Mucosa of stomach (tissue), 1 donor: ENCODE measurements around the gene ANKRD11.
"Not testable (repeated sequence)": the region's sequence is repeated elsewhere in the genome, so short reads cannot be mapped to it uniquely, and the experiment has no call there.

Experiments used
- H3K27me3 ChIP-seq: one replicate; pipeline ENCODE4 v1.7.0; 2013; ENCODE audit warnings: mild to moderate bottlenecking, low read length; ENCODE audit not compliant: control insufficient read depth, insufficient read depth
- H3K36me3 ChIP-seq: one replicate; pipeline ENCODE4 v1.7.0; 2013; ENCODE audit warnings: low read length; ENCODE audit not compliant: control insufficient read depth, insufficient read depth
- H3K4me1 ChIP-seq: one replicate; pipeline ENCODE4 v1.7.0; 2013; ENCODE audit warnings: mild to moderate bottlenecking, low read length; ENCODE audit not compliant: control insufficient read depth, insufficient read depth
- H3K4me3 ChIP-seq: one replicate; pipeline ENCODE4 v1.7.0; 2013; ENCODE audit warnings: low read length
- H3K9ac ChIP-seq: one replicate; pipeline ENCODE4 v1.7.0; 2013; ENCODE audit warnings: mild to moderate bottlenecking, low read length, moderate library complexity
- H3K9me3 ChIP-seq: one replicate; pipeline ENCODE4 v1.7.0; 2013; ENCODE audit warnings: mild to moderate bottlenecking, low read length, moderate library complexity; ENCODE audit not compliant: control insufficient read depth
- donor health status: Pancreatic carcinoma.

ANKRD11 gene

GRCh38 chr16:89401641-89402445 lies 88.5 kb downstream of the ANKRD11 start:
- no peaks in the 10 kb centered on the region for H3K9me3 ChIP-seq
- no peaks in the 10 kb centered on the region for H3K36me3 ChIP-seq
- H3K4me3 ChIP-seq, result no peak overlapping the region
- H3K4me1 ChIP-seq, result peaks cover 13% of the 10 kb centered on the region
- H3K27me3 ChIP-seq, result no peaks in the 10 kb centered on the region
- H3K9ac ChIP-seq, result no peak overlapping the region

- H3K9ac ChIP-seq, result no peak overlapping the region
- no peaks in the 10 kb centered on the region for H3K27me3 ChIP-seq
- H3K36me3 ChIP-seq, result no peaks in the 10 kb centered on the region
- no peak overlapping the region for H3K4me3 ChIP-seq
- no peaks in the 10 kb centered on the region for H3K9me3 ChIP-seq
- peaks cover 13% of the 10 kb centered on the region for H3K4me1 ChIP-seq
These were observed 89.2 kb downstream of the ANKRD11 start for GRCh38 chr16:89401205-89401604.

GRCh38 chr16:89400740-89401139 lies 89.6 kb downstream of the ANKRD11 start:
- H3K4me1 ChIP-seq, result peaks cover 9% of the 10 kb centered on the region

GRCh38 chr16:89398924-89399323 lies 91.4 kb downstream of the ANKRD11 start:
- Histone ChIP-seq H3K36me3 (no peaks in the 10 kb centered on the region), H3K9me3 (no peaks in the 10 kb centered on the region), H3K9ac (no peak overlapping the region), H3K4me1 (peaks cover 14% of the 10 kb centered on the region), H3K4me3 (no peak overlapping the region), H3K27me3 (no peaks in the 10 kb centered on the region)

More at GRCh38 chr16:89400740-89401139, 89.6 kb downstream of the ANKRD11 start:
- Histone ChIP-seq H3K9ac (no peak overlapping the region), H3K27me3 (no peaks in the 10 kb centered on the region), H3K9me3 (no peaks in the 10 kb centered on the region), H3K4me3 (no peak overlapping the region), H3K36me3 (no peaks in the 10 kb centered on the region)

GRCh38 chr16:89397331-89397861 lies 93.0 kb downstream of the ANKRD11 start:
- Histone ChIP-seq H3K9me3 (no peaks in the 10 kb centered on the region), H3K9ac (no peak overlapping the region), H3K36me3 (no peaks in the 10 kb centered on the region), H3K4me3 (no peak overlapping the region), H3K4me1 (peaks cover 18% of the 10 kb centered on the region), H3K27me3 (no peaks in the 10 kb centered on the region)

- Histone ChIP-seq H3K9ac (no peak overlapping the region), H3K4me3 (no peak overlapping the region), H3K36me3 (no peaks in the 10 kb centered on the region), H3K9me3 (no peaks in the 10 kb centered on the region), H3K4me1 (peaks cover 18% of the 10 kb centered on the region), H3K27me3 (no peaks in the 10 kb centered on the region)
These were observed 94.2 kb downstream of the ANKRD11 start for GRCh38 chr16:89396156-89396555.

- Histone ChIP-seq H3K27me3 (no peaks in the 10 kb centered on the region), H3K9ac (no peak overlapping the region), H3K4me3 (no peak overlapping the region), H3K4me1 (peaks cover 18% of the 10 kb centered on the region), H3K9me3 (no peaks in the 10 kb centered on the region), H3K36me3 (no peaks in the 10 kb centered on the region)
These were observed 94.9 kb downstream of the ANKRD11 start for GRCh38 chr16:89395150-89396142.

GRCh38 chr16:89393738-89394406 lies 96.5 kb downstream of the ANKRD11 start:
- Histone ChIP-seq H3K4me3 (no peak overlapping the region), H3K36me3 (no peaks in the 10 kb centered on the region), H3K27me3 (no peaks in the 10 kb centered on the region), H3K9ac (no peak overlapping the region), H3K4me1 (peaks cover 18% of the 10 kb centered on the region), H3K9me3 (no peaks in the 10 kb centered on the region)

- Histone ChIP-seq H3K9ac (no peak overlapping the region), H3K36me3 (no peaks in the 10 kb centered on the region), H3K4me1 (peaks cover 18% of the 10 kb centered on the region), H3K27me3 (no peaks in the 10 kb centered on the region), H3K4me3 (no peak overlapping the region), H3K9me3 (no peaks in the 10 kb centered on the region)
These were observed 97.3 kb downstream of the ANKRD11 start for GRCh38 chr16:89392881-89393737.

GRCh38 chr16:89390224-89390583 lies 100.2 kb downstream of the ANKRD11 start:
- H3K4me1 ChIP-seq, result peaks cover 19% of the 10 kb centered on the region
- not testable (repeated sequence) for H3K27me3 ChIP-seq, H3K36me3 ChIP-seq, H3K9me3 ChIP-seq, H3K9ac ChIP-seq, H3K4me3 ChIP-seq
